HL-60 (cell line): Measurements from ENCODE around the gene SLC2A9.

Experiments used
- CTCF ChIP-seq: IDR thresholded peaks from one replicate; pipeline ENCODE4 v1.5.1; 2011; ENCODE audit warnings: low read length, control low read depth, inconsistent platforms; ENCODE audit not compliant: insufficient read depth
- POLR2AphosphoS5 ChIP-seq: IDR thresholded peaks from 2 replicates; pipeline ENCODE4 v1.6.1; 2012; ENCODE audit warnings: low read depth
- SPI1 ChIP-seq: IDR thresholded peaks from 2 replicates; pipeline ENCODE4 v1.6.1; 2012; ENCODE audit warnings: low read depth, mild to moderate bottlenecking, borderline replicate concordance

GRCh38 chr4:10009861-10010500 is 11.3 kb downstream of the SLC2A9 start:
- no peak for TF ChIP-seq POLR2AphosphoS5
- TF ChIP-seq CTCF, result no peak
- no peak for TF ChIP-seq SPI1
